GM12874 (cell line): ENCODE results near the gene CX3CR1.

Source experiments
- CTCF ChIP-seq: IDR thresholded peaks from 2 replicates; pipeline ENCODE4 v1.5.1; 2011; ENCODE audit warnings: low read depth, mild to moderate bottlenecking, control low read depth, low read length, moderate library complexity; ENCODE audit not compliant: insufficient read depth

Gene CX3CR1

DNA sequence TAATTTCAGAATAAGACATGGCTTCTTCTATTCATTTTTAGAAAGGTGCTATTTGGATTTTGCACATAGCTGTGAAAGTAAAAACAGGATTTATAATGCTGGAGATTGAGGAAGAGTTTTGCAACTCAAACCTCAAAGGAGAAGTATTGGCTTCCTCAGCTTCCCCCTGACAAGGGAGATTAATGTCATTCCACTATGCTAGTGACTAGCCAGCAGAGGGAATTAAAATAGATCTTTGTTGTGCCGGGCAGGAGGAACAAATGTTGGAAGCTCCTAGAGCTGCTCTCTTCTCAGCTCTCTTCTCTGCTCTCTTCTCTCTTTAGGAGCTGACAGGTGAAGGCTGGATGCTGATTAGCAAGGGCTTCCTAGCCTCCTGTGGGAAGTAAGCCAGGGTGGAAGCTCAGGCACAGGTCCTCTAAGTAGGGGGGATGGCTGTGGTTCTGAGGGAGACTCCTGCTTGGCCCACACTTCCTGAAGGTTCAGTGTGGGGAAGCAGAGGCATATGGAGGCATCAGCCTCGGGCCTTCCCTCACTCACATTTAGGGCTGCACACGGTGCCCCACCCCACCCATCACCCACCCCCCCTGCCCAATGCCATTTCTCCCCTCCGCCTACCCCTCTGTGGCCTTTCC lies 29.6 kb downstream of the CX3CR1 start:
- no peak for TF ChIP-seq CTCF

DNA sequence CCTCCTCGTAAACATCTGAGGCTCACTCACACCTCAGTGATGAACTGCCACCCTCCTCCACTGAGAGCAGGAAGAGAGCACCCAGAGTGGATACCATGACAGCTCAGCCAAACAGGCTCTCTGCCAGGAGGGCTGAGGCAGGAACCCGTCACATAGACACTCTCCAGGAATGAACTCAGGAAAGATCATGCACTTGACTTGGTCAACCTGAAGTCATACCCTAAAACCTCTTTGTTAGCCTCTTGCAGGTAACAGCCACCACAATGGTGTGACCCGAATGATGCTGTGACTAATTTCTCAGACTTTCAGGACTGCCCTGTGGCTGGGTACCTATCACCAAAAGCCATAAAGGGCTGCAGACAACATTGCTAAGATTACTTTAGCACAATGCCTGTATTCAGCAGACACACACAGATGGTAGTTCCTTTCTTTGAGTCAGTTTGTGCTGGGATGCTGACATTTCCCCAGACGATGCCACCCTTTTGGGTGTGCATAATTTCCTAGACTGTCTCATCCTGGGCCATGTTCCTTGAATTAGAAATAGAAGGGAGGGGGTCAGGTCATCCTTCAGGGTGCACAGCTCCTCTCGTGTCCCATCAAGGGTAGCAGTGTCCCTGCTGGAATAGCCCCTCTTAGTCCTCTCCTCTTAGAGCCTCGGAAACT lies 30.3 kb downstream of the CX3CR1 start:
- no peak for TF ChIP-seq CTCF

GRCh38 chr3:39241561-39241960 lies 38.3 kb downstream of the CX3CR1 start:
- TF ChIP-seq CTCF: no peak

- TF ChIP-seq CTCF: no peak
These were observed 42.8 kb downstream of the CX3CR1 start for GRCh38 chr3:39237027-39237426.

GRCh38 chr3:39234651-39235050 lies 45.2 kb downstream of the CX3CR1 start:
- no peak for TF ChIP-seq CTCF

DNA sequence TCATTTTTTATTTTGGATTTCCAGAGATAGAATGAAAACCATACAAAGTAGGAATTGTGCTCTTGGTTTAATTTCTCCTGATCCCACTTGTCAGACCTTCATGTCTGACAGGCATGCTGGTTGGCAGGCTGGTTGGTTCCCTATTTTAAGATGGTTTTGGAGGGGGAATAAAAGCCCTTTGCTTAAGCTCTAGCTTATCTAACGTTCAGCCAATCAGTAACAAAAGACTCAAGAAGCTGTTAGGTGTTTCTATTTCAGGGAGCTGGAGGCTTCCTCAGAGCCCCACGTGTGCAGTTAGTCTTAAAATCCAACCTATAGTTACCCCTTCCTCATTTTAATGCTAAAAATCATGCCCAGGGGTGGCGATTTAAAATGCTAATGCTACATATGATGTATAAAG lies 47.0 kb downstream of the CX3CR1 start:
- no peak for TF ChIP-seq CTCF

DNA sequence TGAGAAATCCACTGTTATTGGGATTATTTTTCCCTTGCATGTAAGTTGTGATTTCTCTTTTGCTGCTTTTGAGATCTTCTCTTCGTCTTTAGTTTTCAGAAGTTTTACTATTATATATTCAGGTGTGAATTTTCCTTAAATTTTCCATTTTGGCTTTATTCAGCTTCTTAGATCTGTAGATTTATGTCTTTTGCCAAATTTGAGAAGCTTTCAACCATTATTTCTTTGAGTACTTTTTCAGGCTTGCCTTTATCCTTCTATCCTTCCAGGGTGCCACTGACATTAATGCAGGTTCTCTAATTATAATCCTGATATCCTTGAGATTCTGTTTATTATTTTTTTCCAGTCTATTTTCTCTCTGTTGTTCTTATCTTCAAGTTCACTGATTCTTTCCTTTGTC lies 49.4 kb downstream of the CX3CR1 start:
- no peak for TF ChIP-seq CTCF
